A549 (cell line): ENCODE measurements around the gene MGAT5. TPM values are rescaled to one million over a fixed set of nuclear protein-coding genes. Genes with fewer than 3 reads are reported as not detected.

Source experiments
- ATAC-seq, 2 experiments: fragments of 200-7000 bp in 1 of 2; fragments of >200 bp in 1 of 2; cut with Nextera tagmentation in 1 of 2; cut with Tn5 transposase in 1 of 2; 3 replicates each; pipeline versions ENCODE4 v1.8.0 to v1.9.1; 2018 to 2020; ENCODE audit warnings: mild to moderate bottlenecking in 1 of 2, moderate library complexity in 1 of 2
- CTCF ChIA-PET: fragments of 300-600 bp; sonication (Branson Sonifier 250); formaldehyde crosslinking; extraction: SDS; loops from one replicate; lab custom pipeline; 2021; ENCODE audit warnings: antibody characterized with exemption, inconsistent platforms; lab: Yijun Ruan, JAX
- POLR2A ChIA-PET: fragments of 350-600 bp; formaldehyde crosslinking; extraction: SDS; loops from one replicate; lab custom pipeline; 2021; ENCODE audit warnings: antibody characterized with exemption, inconsistent platforms; lab: Yijun Ruan, JAX
- DNase-seq, 2 experiments: peaks; one replicate each; pipeline versions ENCODE4 v3.0.0 to v3.0.0-alpha.2; 2011 to 2016; ENCODE audit warnings: low read depth in 1 of 2, low spot score in 1 of 2
- FAIRE-seq: peaks from 2 replicates; lab custom pipeline; 2011; peaks lifted over from hg19 to GRCh38; lab: Jason Lieb, UNC
- H3K27ac ChIP-seq, 2 experiments: fragments of >200 bp; sonication (Bioruptor Twin); formaldehyde crosslinking; 3 replicates each; pipeline ENCODE4 v1.5.1; 2016 to 2017
- H3K4me1 ChIP-seq: fragments of >200 bp; sonication (Bioruptor Twin); formaldehyde crosslinking; 3 replicates; pipeline ENCODE4 v1.6.1; 2016
- H3K4me2 ChIP-seq: fragments of >200 bp; sonication (Bioruptor Twin); formaldehyde crosslinking; 3 replicates; pipeline ENCODE4 v1.6.1; 2016
- H3K4me3 ChIP-seq: fragments of >200 bp; sonication (Bioruptor Twin); formaldehyde crosslinking; 3 replicates; pipeline ENCODE4 v1.5.1; 2016
- H3K9me3 ChIP-seq: fragments of >200 bp; sonication (Bioruptor Twin); formaldehyde crosslinking; 3 replicates; pipeline ENCODE4 v1.6.1; 2016
- CHD2 ChIP-seq: fragments of 150-350 bp; IDR thresholded peaks from 2 replicates; pipeline ENCODE4 v1.6.1; 2014; ENCODE audit warnings: low read length; ENCODE audit not compliant: partially characterized antibody
- CHD4 ChIP-seq: fragments of 200-600 bp; sonication (generic); IDR thresholded peaks from 2 replicates; pipeline ENCODE4 v1.6.1; 2016; ENCODE audit warnings: antibody characterized with exemption, mild to moderate bottlenecking, borderline replicate concordance
- EHF ChIP-seq: fragments of 250-450 bp; sonication (Bioruptor Pico); IDR thresholded peaks from 2 replicates; pipeline ENCODE4 v1.5.0; 2020; ENCODE audit warnings: mild to moderate bottlenecking
- ESRRA ChIP-seq: fragments of 150-350 bp; IDR thresholded peaks from 2 replicates; pipeline ENCODE4 v1.6.1; 2014; ENCODE audit warnings: mild to moderate bottlenecking, low read length, borderline replicate concordance
- FOSB ChIP-seq: fragments of 250-450 bp; sonication (Bioruptor Pico); IDR thresholded peaks from 2 replicates; pipeline ENCODE4 v1.5.0; 2020; ENCODE audit warnings: mild to moderate bottlenecking, moderate library complexity
- FOXS1 ChIP-seq: fragments of 250-450 bp; sonication (Bioruptor Pico); IDR thresholded peaks from 2 replicates; pipeline ENCODE4 v1.5.0; 2020; ENCODE audit warnings: mild to moderate bottlenecking, moderate library complexity
- GATA3 ChIP-seq: IDR thresholded peaks from 2 replicates; pipeline ENCODE4 v1.6.1; 2012; ENCODE audit warnings: borderline replicate concordance
- HDAC2 ChIP-seq: fragments of 200-600 bp; sonication (generic); IDR thresholded peaks from 2 replicates; pipeline ENCODE4 v1.6.1; 2016
- HOXB5 ChIP-seq: fragments of 250-450 bp; sonication (Bioruptor Pico); IDR thresholded peaks from 2 replicates; pipeline ENCODE4 v1.5.0; 2020; ENCODE audit warnings: mild to moderate bottlenecking, moderate library complexity
- KDM5A ChIP-seq: fragments of 200-600 bp; sonication (generic); IDR thresholded peaks from 2 replicates; pipeline ENCODE4 v1.6.1; 2016; ENCODE audit warnings: antibody characterized with exemption, mild to moderate bottlenecking
- MAZ ChIP-seq: fragments of 150-350 bp; IDR thresholded peaks from 2 replicates; pipeline ENCODE4 v1.6.1; 2014; ENCODE audit warnings: antibody characterized with exemption, low read depth, low read length, borderline replicate concordance
- NPAS2 ChIP-seq: fragments of 250-450 bp; sonication (Bioruptor Pico); IDR thresholded peaks from 2 replicates; pipeline ENCODE4 v1.8.0; 2022; ENCODE audit warnings: mild to moderate bottlenecking, moderate library complexity, borderline replicate concordance
- NR3C1 ChIP-seq: fragments of >200 bp; sonication (Bioruptor Twin); formaldehyde crosslinking; IDR thresholded peaks from 3 replicates; pipeline ENCODE4 v1.6.1; 2017
- PBX3 ChIP-seq: IDR thresholded peaks from 2 replicates; pipeline ENCODE4 v1.6.1; 2012
- POLR2AphosphoS2 ChIP-seq: conservative IDR thresholded peaks from 2 replicates; pipeline ENCODE4 v1.6.1; 2012; ENCODE audit warnings: low read length, improper control_type of control experiment, inconsistent platforms
- RARB ChIP-seq: fragments of 250-450 bp; sonication (Bioruptor Pico); IDR thresholded peaks from 2 replicates; pipeline ENCODE4 v1.8.0; 2021; ENCODE audit warnings: mild to moderate bottlenecking, moderate library complexity
- RFX5 ChIP-seq: fragments of 450-650 bp; IDR thresholded peaks from 2 replicates; pipeline ENCODE4 v1.7.1; 2014; ENCODE audit warnings: antibody characterized with exemption, mild to moderate bottlenecking, moderate library complexity
- RNF2 ChIP-seq: fragments of 200-600 bp; sonication (generic); IDR thresholded peaks from 2 replicates; pipeline ENCODE4 v1.6.1; 2016; ENCODE audit warnings: low read depth, mild to moderate bottlenecking, antibody characterized with exemption, moderate library complexity, borderline replicate concordance
- TFCP2L1 ChIP-seq: fragments of 250-450 bp; sonication (Bioruptor Pico); IDR thresholded peaks from 2 replicates; pipeline ENCODE4 v1.5.0; 2021; ENCODE audit warnings: mild to moderate bottlenecking
- ZFP36 ChIP-seq: fragments of 450-650 bp; IDR thresholded peaks from 2 replicates; pipeline ENCODE4 v1.6.1; 2014; ENCODE audit warnings: borderline replicate concordance; ENCODE audit not compliant: partially characterized antibody
- WGBS: methylation state at CpG from one replicate; pipeline ENCODE4 v1.1.6; 2017; ENCODE audit errors: missing lambda C conversion rate; 5-methylcytosine and 5-hydroxymethylcytosine counted together
- polyA plus RNA-seq, 4 experiments: library from polyadenylated mRNA; depleted of rRNA in 3 of 4; stranded (reverse); fragments of >200 nt; fragmentation: RNase III in 1 of 4; extraction: RNeasy Plus Mini Kit Qiagen cat#74134 plus additional on column Dnase treatment in 1 of 4; gene quantifications; 2 replicates in 3 of 4; 3 replicates in 1 of 4; pipeline ENCODE4 v1.2.3, GENCODE V29; 2011 to 2017
- TF ChIP-seq, protein P1 (sequence below): fragments of 200-600 bp; sonication (generic); IDR thresholded peaks from 2 replicates; pipeline ENCODE4 v1.6.1; 2016; ENCODE audit warnings: antibody characterized with exemption, mild to moderate bottlenecking, moderate library complexity
- TF ChIP-seq, protein P2 (sequence below): fragments of >200 bp; sonication (Bioruptor Twin); formaldehyde crosslinking; IDR thresholded peaks from 3 replicates; pipeline ENCODE4 v1.5.1; 2016
- TF ChIP-seq, protein P3 (sequence below): fragments of 450-650 bp; IDR thresholded peaks from 2 replicates; pipeline ENCODE4 v1.6.1; 2014; ENCODE audit warnings: antibody characterized with exemption

The MGAT5 gene
- polyA plus RNA-seq, 2 of the 4 experiments (the other 2 are of a cell fraction): 13.2 to 17.1 TPM

DNA sequence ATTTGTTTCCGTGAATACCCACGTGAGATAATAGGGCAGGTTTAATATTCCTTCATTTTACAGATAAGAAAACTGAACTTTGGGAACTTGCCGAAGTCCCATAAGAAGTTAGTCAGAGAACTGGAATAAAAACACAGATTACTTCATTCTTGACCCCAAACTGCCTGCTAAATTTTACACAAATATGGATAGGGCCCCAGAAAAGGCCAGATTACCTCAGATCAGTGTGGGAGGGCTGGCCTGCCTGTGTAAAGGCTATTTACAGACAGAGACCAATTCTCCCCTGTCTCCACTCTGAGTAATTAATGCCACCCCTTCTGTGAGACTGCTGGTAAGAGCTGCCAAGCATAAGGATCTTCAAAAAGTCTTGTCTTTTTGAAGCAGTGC is 139.2 kb downstream of the MGAT5 start:
- FAIRE-seq: no peak
- no peak for ATAC-seq
- DNase-seq: no peak
- H3K27ac ChIP-seq: no peak overlapping the region
- no peak overlapping the region for H3K4me3 ChIP-seq
- 91% methylated on average over 3 of the region's 3 CpGs for WGBS
- H3K9me3 ChIP-seq: no peaks in the 10 kb centered on the region
- H3K4me1 ChIP-seq: no peaks in the 10 kb centered on the region
- TF ChIP-seq, protein P1, sequence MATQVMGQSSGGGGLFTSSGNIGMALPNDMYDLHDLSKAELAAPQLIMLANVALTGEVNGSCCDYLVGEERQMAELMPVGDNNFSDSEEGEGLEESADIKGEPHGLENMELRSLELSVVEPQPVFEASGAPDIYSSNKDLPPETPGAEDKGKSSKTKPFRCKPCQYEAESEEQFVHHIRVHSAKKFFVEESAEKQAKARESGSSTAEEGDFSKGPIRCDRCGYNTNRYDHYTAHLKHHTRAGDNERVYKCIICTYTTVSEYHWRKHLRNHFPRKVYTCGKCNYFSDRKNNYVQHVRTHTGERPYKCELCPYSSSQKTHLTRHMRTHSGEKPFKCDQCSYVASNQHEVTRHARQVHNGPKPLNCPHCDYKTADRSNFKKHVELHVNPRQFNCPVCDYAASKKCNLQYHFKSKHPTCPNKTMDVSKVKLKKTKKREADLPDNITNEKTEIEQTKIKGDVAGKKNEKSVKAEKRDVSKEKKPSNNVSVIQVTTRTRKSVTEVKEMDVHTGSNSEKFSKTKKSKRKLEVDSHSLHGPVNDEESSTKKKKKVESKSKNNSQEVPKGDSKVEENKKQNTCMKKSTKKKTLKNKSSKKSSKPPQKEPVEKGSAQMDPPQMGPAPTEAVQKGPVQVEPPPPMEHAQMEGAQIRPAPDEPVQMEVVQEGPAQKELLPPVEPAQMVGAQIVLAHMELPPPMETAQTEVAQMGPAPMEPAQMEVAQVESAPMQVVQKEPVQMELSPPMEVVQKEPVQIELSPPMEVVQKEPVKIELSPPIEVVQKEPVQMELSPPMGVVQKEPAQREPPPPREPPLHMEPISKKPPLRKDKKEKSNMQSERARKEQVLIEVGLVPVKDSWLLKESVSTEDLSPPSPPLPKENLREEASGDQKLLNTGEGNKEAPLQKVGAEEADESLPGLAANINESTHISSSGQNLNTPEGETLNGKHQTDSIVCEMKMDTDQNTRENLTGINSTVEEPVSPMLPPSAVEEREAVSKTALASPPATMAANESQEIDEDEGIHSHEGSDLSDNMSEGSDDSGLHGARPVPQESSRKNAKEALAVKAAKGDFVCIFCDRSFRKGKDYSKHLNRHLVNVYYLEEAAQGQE: no peak
- no peak for TF ChIP-seq RNF2
- no peak for TF ChIP-seq MAZ
- TF ChIP-seq POLR2AphosphoS2: no peak
- CTCF ChIA-PET: interaction anchor here (1.0 kb wide), 1 partner anchor 9 kb away, joined by 3 read pairs; no protein-coding TSS in a partner anchor
- no peak overlapping the region for H3K4me2 ChIP-seq
- POLR2A ChIA-PET: no interaction called here

DNA sequence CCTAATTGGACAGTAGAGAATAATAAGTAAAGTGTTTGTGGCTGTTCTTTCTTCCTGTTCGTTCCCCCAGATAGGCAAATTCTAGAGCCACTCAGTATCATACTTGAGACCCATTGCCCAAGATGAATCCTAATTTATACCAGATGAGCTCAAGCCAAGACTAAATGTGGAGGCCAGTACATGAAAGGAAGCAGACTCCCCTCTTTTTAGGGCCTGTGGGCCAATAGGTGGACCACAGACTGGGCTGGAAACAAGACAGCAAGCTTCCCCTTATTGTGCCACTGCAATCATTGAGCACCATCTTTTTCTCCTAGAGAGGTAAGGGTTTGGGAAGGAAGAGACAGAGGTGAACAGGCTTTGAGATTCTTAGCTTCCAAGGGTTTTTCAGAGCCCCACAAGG is 141.9 kb downstream of the MGAT5 start:
- ATAC-seq (no peak), DNase-seq (no peak), FAIRE-seq (no peak)
- Histone ChIP-seq H3K4me2 (no peak overlapping the region), H3K9me3 (no peaks in the 10 kb centered on the region), H3K27ac (no peak overlapping the region), H3K4me3 (no peak overlapping the region), H3K4me1 (no peaks in the 10 kb centered on the region)
- ChIA-PET POLR2A (no interaction called here), CTCF (interaction anchor here (1.2 kb wide), 1 partner anchor 9 kb away, joined by 3 read pairs; no protein-coding TSS in a partner anchor)
- WGBS: 89% methylated on average over 1 of the region's 1 CpG
- no peak for TF ChIP-seq NR3C1
- TF ChIP-seq EHF (CRISPR knock-in tag): no peak
- TF ChIP-seq RFX5: no peak
- TF ChIP-seq NPAS2 (CRISPR knock-in tag): no peak
- no peak for TF ChIP-seq CHD4
- no peak for TF ChIP-seq FOSB (CRISPR knock-in tag)
- TF ChIP-seq, protein P2, sequence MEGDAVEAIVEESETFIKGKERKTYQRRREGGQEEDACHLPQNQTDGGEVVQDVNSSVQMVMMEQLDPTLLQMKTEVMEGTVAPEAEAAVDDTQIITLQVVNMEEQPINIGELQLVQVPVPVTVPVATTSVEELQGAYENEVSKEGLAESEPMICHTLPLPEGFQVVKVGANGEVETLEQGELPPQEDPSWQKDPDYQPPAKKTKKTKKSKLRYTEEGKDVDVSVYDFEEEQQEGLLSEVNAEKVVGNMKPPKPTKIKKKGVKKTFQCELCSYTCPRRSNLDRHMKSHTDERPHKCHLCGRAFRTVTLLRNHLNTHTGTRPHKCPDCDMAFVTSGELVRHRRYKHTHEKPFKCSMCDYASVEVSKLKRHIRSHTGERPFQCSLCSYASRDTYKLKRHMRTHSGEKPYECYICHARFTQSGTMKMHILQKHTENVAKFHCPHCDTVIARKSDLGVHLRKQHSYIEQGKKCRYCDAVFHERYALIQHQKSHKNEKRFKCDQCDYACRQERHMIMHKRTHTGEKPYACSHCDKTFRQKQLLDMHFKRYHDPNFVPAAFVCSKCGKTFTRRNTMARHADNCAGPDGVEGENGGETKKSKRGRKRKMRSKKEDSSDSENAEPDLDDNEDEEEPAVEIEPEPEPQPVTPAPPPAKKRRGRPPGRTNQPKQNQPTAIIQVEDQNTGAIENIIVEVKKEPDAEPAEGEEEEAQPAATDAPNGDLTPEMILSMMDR: no peak
- no peak for TF ChIP-seq CHD2
- TF ChIP-seq GATA3: no peak
- no peak for TF ChIP-seq PBX3
- no peak for TF ChIP-seq FOXS1 (CRISPR knock-in tag)
- TF ChIP-seq ESRRA: no peak
- no peak for TF ChIP-seq RARB
- no peak for TF ChIP-seq HDAC2
- TF ChIP-seq KDM5A: no peak
- TF ChIP-seq TFCP2L1 (CRISPR knock-in tag): no peak
- no peak for TF ChIP-seq ZFP36
- no peak for TF ChIP-seq HOXB5
- TF ChIP-seq, protein P3, sequence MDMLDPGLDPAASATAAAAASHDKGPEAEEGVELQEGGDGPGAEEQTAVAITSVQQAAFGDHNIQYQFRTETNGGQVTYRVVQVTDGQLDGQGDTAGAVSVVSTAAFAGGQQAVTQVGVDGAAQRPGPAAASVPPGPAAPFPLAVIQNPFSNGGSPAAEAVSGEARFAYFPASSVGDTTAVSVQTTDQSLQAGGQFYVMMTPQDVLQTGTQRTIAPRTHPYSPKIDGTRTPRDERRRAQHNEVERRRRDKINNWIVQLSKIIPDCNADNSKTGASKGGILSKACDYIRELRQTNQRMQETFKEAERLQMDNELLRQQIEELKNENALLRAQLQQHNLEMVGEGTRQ: no peak
